PC-9 (cell line): ENCODE data around the gene GAA. TPM values are rescaled to one million over a fixed set of nuclear protein-coding genes. Genes with fewer than 3 reads are reported as not detected.

Experiments used
- BruUV-seq: library from RNA; stranded (reverse); fragments of 400-500 nt; replicated peaks from 2 replicates; lab custom pipeline; 2021; lab: Mats Ljungman, UMichigan
- CTCF ChIA-PET: fragments of 300-600 bp; sonication (Branson Sonifier 250); formaldehyde crosslinking; loops from one replicate; lab custom pipeline; 2022; ENCODE audit warnings: antibody characterized with exemption; lab: Charles Lee
- POLR2A ChIA-PET: fragments of 300-600 bp; sonication (Branson Sonifier 250); formaldehyde crosslinking; loops from one replicate; lab custom pipeline; 2022; ENCODE audit warnings: antibody characterized with exemption; ENCODE audit not compliant: unreplicated experiment; lab: Charles Lee
- DNase-seq, 2 experiments: peaks; one replicate each; pipeline versions ENCODE4 v3.0.0 to v3.0.0-alpha.2; 2015 to 2022; ENCODE audit warnings: mixed read lengths in 1 of 2
- H2AFZ ChIP-seq: fragments of 200-600 bp; sonication (generic); 2 replicates; pipeline ENCODE4 v1.8.1; 2017; ENCODE audit warnings: antibody characterized with exemption
- H3F3A ChIP-seq: fragments of 200-600 bp; sonication (generic); 2 replicates; pipeline ENCODE4 v1.8.1; 2017; ENCODE audit warnings: antibody characterized with exemption, mild to moderate bottlenecking, low read depth; ENCODE audit not compliant: insufficient read depth
- H3K27ac ChIP-seq: fragments of 200-600 bp; sonication (generic); 2 replicates; pipeline ENCODE4 v1.6.1; 2016; ENCODE audit warnings: mixed run types
- H3K27me3 ChIP-seq: fragments of 200-600 bp; sonication (generic); 2 replicates; pipeline ENCODE4 v1.6.1; 2016; ENCODE audit warnings: low read depth, mixed run types; ENCODE audit not compliant: insufficient read depth
- H3K36me3 ChIP-seq: fragments of 200-600 bp; sonication (generic); 2 replicates; pipeline ENCODE4 v1.6.1; 2016; ENCODE audit warnings: low read depth, mixed run types
- H3K4me1 ChIP-seq: fragments of 200-600 bp; sonication (generic); replicated peaks from 2 replicates; pipeline ENCODE4 v1.6.1; 2016; ENCODE audit warnings: mixed run types; ENCODE audit not compliant: insufficient read depth
- H3K4me2 ChIP-seq: fragments of 200-600 bp; sonication (generic); 2 replicates; pipeline ENCODE4 v1.6.1; 2017; ENCODE audit warnings: mixed run types
- H3K4me3 ChIP-seq: fragments of 200-600 bp; sonication (generic); 2 replicates; pipeline ENCODE4 v1.6.1; 2016; ENCODE audit warnings: mixed run types
- H3K79me2 ChIP-seq: fragments of 200-600 bp; sonication (generic); 2 replicates; pipeline ENCODE4 v1.6.1; 2017; ENCODE audit warnings: low read depth, mixed run types
- H3K9me2 ChIP-seq: fragments of 200-600 bp; sonication (generic); 2 replicates; pipeline ENCODE4 v1.8.1; 2017; ENCODE audit warnings: mild to moderate bottlenecking; ENCODE audit not compliant: insufficient read depth
- H3K9me3 ChIP-seq: fragments of 200-600 bp; sonication (generic); 2 replicates; pipeline ENCODE4 v1.8.1; 2016; ENCODE audit warnings: low read depth; ENCODE audit not compliant: insufficient read depth
- H4K20me1 ChIP-seq: fragments of 200-600 bp; sonication (generic); 2 replicates; pipeline ENCODE4 v1.8.1; 2017; ENCODE audit not compliant: insufficient read depth
- CTCF ChIP-seq: fragments of 200-600 bp; sonication (generic); conservative IDR thresholded peaks from 2 replicates; pipeline ENCODE4 v1.6.1; 2017; ENCODE audit warnings: mixed run types, antibody characterized with exemption, mild to moderate bottlenecking, moderate library complexity
- EZH2 ChIP-seq: fragments of 200-600 bp; sonication (generic); IDR thresholded peaks from 2 replicates; pipeline ENCODE4 v1.8.0; 2017; ENCODE audit warnings: antibody characterized with exemption, low read depth
- intact Hi-C: fragments of 100-400 bp; cut with micrococcal nuclease; formaldehyde crosslinking; loops from one replicate; pipeline ENCODE4 v1.10.0; 2022; ENCODE audit not compliant: unreplicated experiment
- total RNA-seq: library from RNA; stranded (reverse); gene quantifications from 2 replicates; pipeline ENCODE4 v1.2.3, GENCODE V29; 2021

The GAA gene
- total RNA-seq, 1 experiment from 2014 or later, result 86.9 TPM

DNA sequence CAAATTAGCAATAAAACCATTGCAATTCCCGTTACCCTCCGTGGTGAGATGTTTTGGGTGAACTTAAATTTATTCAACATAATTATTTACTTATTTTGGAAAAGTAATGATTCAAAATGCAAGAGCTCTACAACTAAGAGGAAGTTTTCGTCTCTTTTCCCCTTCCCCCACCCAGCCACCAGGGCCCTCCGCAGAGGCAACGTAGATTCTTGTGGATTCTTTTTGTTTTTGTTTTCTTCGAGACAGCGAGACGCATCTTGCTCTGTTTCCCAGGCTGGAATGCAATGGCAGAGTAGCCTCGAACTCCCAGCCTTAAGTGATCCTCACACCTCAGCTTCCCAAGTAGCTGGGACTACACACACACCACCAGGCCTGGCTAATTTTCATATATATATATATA is 45.8 kb upstream of the GAA start:
- H3K27ac ChIP-seq, result no peak overlapping the region
- ChIA-PET CTCF (interaction anchor here (0.7 kb wide), 1 partner anchor 14 kb away, joined by 3 read pairs; no protein-coding TSS in a partner anchor), POLR2A (no interaction called here)
- BruUV-seq, result no TSS peak
- no peaks in the 10 kb centered on the region for H3K4me1 ChIP-seq
- no peaks in the 10 kb centered on the region for H3K9me2 ChIP-seq
- H3K79me2 ChIP-seq, result no peaks in the 10 kb centered on the region
- intact Hi-C loops, result no loop called here
- no peak for TF ChIP-seq CTCF
- TF ChIP-seq EZH2, result no peak
- no peak for DNase-seq
- H3K4me2 ChIP-seq, result no peak overlapping the region
- H3F3A ChIP-seq, result no peaks in the 10 kb centered on the region
- no peaks in the 10 kb centered on the region for H3K36me3 ChIP-seq
- no peak overlapping the region for H3K4me3 ChIP-seq
- H4K20me1 ChIP-seq, result no peaks in the 10 kb centered on the region
- no peaks in the 10 kb centered on the region for H3K9me3 ChIP-seq
- no peaks in the 10 kb centered on the region for H3K27me3 ChIP-seq
- no peak overlapping the region for H2AFZ ChIP-seq

- Histone ChIP-seq H3K4me1 (no peaks in the 10 kb centered on the region), H3K27me3 (no peaks in the 10 kb centered on the region), H3K4me3 (no peak overlapping the region), H3K9me2 (no peaks in the 10 kb centered on the region), H3K27ac (no peak overlapping the region), H3F3A (no peaks in the 10 kb centered on the region), H3K4me2 (no peak overlapping the region), H3K9me3 (no peaks in the 10 kb centered on the region), H4K20me1 (no peaks in the 10 kb centered on the region), H2AFZ (no peak overlapping the region), H3K36me3 (no peaks in the 10 kb centered on the region), H3K79me2 (no peaks in the 10 kb centered on the region)
- DNase-seq, result no peak
- no TSS peak for BruUV-seq
- POLR2A ChIA-PET, result no interaction called here
- intact Hi-C loops, result no loop called here
- CTCF ChIA-PET, result no interaction called here
- TF ChIP-seq EZH2 (no peak), CTCF (no peak)
These were observed 42.9 kb upstream of the GAA start for GRCh38 chr17:80058311-80058955.

- Histone ChIP-seq H3K9me3 (no peaks in the 10 kb centered on the region), H4K20me1 (no peaks in the 10 kb centered on the region), H3K27me3 (no peaks in the 10 kb centered on the region), H2AFZ (no peak overlapping the region), H3K27ac (no peak overlapping the region), H3K4me2 (no peak overlapping the region), H3K9me2 (no peaks in the 10 kb centered on the region), H3K36me3 (no peaks in the 10 kb centered on the region), H3K4me1 (no peaks in the 10 kb centered on the region), H3K4me3 (no peak overlapping the region), H3F3A (no peaks in the 10 kb centered on the region), H3K79me2 (no peaks in the 10 kb centered on the region)
- TF ChIP-seq EZH2 (no peak), CTCF (no peak)
- intact Hi-C loops, result no loop called here
- BruUV-seq, result no TSS peak
- ChIA-PET CTCF (no interaction called here), POLR2A (no interaction called here)
- DNase-seq, result no peak
These were observed 40.7 kb upstream of the GAA start for GRCh38 chr17:80060644-80061043.
